Epithelial cell of proximal tubule (primary cell): Measurements from ENCODE around the gene CTAGE1. TPM values are rescaled to one million over a fixed set of nuclear protein-coding genes. Genes with fewer than 3 reads are reported as not detected.
A peak's percentile ranks its signal among the peaks of the same experiment; 100 is the strongest.

Experiments used
- DNase-seq: peaks from one replicate; pipeline ENCODE4 v3.0.0-alpha.2; 2011; ENCODE audit warnings: low read depth
- H3K4me3 ChIP-seq: 2 replicates; pipeline ENCODE4 v1.5.1; 2011; ENCODE audit warnings: low read depth, mild to moderate bottlenecking, low read length
- CTCF ChIP-seq: conservative IDR thresholded peaks from 2 replicates; pipeline ENCODE4 v1.5.1; 2012; ENCODE audit warnings: low read depth, mild to moderate bottlenecking, low read length
- total RNA-seq: library from RNA; depleted of rRNA; stranded (reverse); fragments of >200 nt; gene quantifications from 2 replicates; pipeline ENCODE4 v1.2.3, GENCODE V29; 2015

CTAGE1 gene
- total RNA-seq, 1 donor from 2014 or later: not detected

- H3K4me3 ChIP-seq: no peak overlapping the region
- no peak for TF ChIP-seq CTCF
- DNase-seq: no peak
Observed at GRCh38 chr18:22377769-22378168, 39.9 kb downstream of the CTAGE1 start.

- no peak overlapping the region for H3K4me3 ChIP-seq
- no peak for TF ChIP-seq CTCF
- no peak for DNase-seq
Observed at GRCh38 chr18:22370414-22370813, 47.3 kb downstream of the CTAGE1 start.

- no peak for DNase-seq
- no peak for TF ChIP-seq CTCF
- no peak overlapping the region for H3K4me3 ChIP-seq
Observed at GRCh38 chr18:22368021-22368420, 49.7 kb downstream of the CTAGE1 start.

- H3K4me3 ChIP-seq: no peak overlapping the region
- TF ChIP-seq CTCF: no peak
- DNase-seq: no peak
Observed at GRCh38 chr18:22367303-22367702, 50.4 kb downstream of the CTAGE1 start.

- no peak for DNase-seq
- peak; percentile 58 for TF ChIP-seq CTCF
- no peak overlapping the region for H3K4me3 ChIP-seq
Observed at GRCh38 chr18:22363867-22364463, 53.8 kb downstream of the CTAGE1 start.

Other genes with a start within 250 kb of the CTAGE1 start
- 1.2 and 2.7 TPM in 2 replicates for gene GATA6, start 248.3 kb downstream of the CTAGE1 start, total RNA-seq